KG1 (cell line): ENCODE measurements around the gene ARMC3.

ENCODE experiments used
- DNase-seq: peaks from one replicate; lab custom pipeline; 2025; lab: John Stamatoyannopoulos, UW

ARMC3 gene

DNA sequence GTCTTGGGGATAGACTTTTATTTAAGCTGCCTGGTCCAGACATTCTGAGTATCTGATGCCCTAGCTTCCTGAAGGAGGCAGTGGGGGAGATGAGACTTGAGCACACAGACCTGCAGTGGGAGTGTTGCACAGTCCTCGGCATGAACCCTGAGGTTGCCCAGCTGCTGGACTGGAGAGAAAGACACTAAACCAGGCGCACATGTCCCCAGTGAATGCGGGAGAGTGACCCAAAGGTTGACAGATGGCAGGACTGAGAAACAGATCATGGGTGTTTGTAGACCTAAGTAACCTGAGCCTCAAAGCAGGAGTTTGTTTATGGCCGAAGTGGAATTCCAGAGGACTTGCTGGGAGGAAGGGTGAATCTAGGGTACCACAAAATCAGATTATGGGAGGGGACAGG is 151.8 kb downstream of the ARMC3 start:
- no peak for DNase-seq

DNA sequence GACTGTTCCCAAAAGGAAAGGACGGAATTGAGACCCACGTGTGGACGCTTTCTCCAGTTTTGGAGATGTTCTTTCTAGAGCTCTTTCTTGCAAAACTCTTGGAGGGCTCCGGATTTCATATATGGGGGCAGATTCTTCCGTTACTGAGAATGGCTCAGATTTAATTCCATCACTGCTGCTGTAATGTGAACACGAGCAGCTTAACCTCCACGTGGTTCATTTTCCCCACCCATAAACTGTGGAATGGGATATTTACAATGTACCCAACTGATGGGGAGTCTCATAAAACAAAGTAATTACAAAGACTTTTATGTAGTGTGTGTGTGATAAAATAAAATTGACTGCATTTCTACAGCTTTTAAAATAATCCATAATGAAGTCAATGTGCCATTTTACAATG is 152.4 kb downstream of the ARMC3 start:
- no peak for DNase-seq

DNA sequence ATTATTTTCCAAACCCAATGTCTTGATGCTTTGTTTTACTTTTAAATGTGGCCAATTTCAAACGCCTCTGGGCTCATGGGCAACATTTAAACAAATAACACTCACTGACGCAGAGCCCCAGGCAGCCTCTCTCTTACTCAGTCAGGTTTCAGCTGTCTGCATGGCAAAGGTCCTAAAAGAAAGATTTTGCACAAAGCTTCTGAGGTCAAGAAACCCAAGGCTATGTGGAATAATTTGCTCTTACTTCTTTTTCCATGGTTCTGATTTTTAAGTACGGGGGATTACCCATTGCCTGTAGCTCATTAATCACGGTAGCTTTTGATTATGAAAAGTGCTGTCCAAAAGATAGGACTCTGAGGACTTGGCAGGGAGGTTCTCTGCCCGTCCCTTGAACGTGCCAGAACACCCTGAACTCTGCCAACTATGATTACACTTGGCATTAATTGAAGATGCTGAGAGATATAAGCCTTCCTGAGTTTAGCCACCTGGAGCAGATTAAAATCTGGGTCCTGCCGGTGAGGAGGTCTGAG is 153.4 kb downstream of the ARMC3 start:
- DNase-seq = no peak

DNA sequence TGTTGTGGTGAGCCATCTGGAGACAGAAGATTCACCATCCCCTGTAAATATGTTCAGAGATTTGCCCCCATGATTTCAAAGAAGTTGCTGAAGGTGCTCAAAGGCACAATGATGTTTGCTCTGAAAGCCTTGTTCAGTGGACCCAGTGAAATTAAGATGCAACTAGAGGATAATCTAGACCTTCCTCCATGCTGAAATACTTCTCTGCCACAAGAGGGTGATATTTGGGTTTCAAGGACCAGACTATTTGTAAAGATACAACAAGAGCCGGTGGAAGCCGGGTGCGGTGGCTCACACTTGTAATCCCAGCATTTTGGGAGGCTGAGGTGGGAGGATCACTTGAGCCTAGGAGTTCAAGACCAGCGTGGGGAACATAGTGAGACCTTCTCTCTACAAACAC is 154.0 kb downstream of the ARMC3 start:
- no peak for DNase-seq
